Trophoblast cell (in vitro differentiated cells and primary cell): Measurements from ENCODE around the gene FMNL1.

Source experiments
- DNase-seq, 2 donors: peaks; one replicate each; pipeline ENCODE4 v3.0.0-alpha.2; 2016
- H2AFZ ChIP-seq: 2 replicates; pipeline ENCODE4 v1.6.1; 2013; ENCODE audit warnings: low read length, moderate library complexity, mild to moderate bottlenecking; ENCODE audit not compliant: insufficient read depth, poor library complexity
- H2AK5ac ChIP-seq: 2 replicates; pipeline ENCODE4 v1.6.1; 2013; ENCODE audit warnings: mild to moderate bottlenecking, low read length
- H2BK120ac ChIP-seq: 2 replicates; pipeline ENCODE4 v1.6.1; 2013; ENCODE audit warnings: low read length, mild to moderate bottlenecking, moderate library complexity; ENCODE audit not compliant: insufficient read depth, poor library complexity
- H2BK12ac ChIP-seq: 2 replicates; pipeline ENCODE4 v1.6.1; 2013; ENCODE audit warnings: mild to moderate bottlenecking, low read length, moderate library complexity
- H2BK5ac ChIP-seq: 2 replicates; pipeline ENCODE4 v1.6.1; 2013; ENCODE audit warnings: low read length, low read depth, moderate library complexity, mild to moderate bottlenecking; ENCODE audit not compliant: poor library complexity
- H3K14ac ChIP-seq: 2 replicates; pipeline ENCODE4 v1.6.1; 2013; ENCODE audit warnings: mild to moderate bottlenecking, low read length
- H3K18ac ChIP-seq: 2 replicates; pipeline ENCODE4 v1.6.1; 2013; ENCODE audit warnings: mild to moderate bottlenecking, low read length
- H3K23ac ChIP-seq: 2 replicates; pipeline ENCODE4 v1.6.1; 2013; ENCODE audit warnings: low read length
- H3K27ac ChIP-seq: 2 replicates; pipeline ENCODE4 v1.5.1; 2013; ENCODE audit warnings: low read depth, mild to moderate bottlenecking, inconsistent platforms, low read length, moderate library complexity
- H3K27me3 ChIP-seq: 2 replicates; pipeline ENCODE4 v1.6.1; 2013; ENCODE audit warnings: inconsistent platforms, mild to moderate bottlenecking, low read length, moderate library complexity; ENCODE audit not compliant: insufficient read depth
- H3K36me3 ChIP-seq, 2 experiments: 1 replicate in 1 of 2; 2 replicates in 1 of 2; pipeline ENCODE4 v1.6.1; 2013; ENCODE audit warnings: low read length in 2 of 2, mild to moderate bottlenecking in 2 of 2, moderate library complexity in 1 of 2; ENCODE audit not compliant: insufficient read depth in 2 of 2, control insufficient read depth in 1 of 2
- H3K4ac ChIP-seq: 2 replicates; pipeline ENCODE4 v1.6.1; 2013; ENCODE audit warnings: low read depth, mild to moderate bottlenecking, low read length, moderate library complexity
- H3K4me1 ChIP-seq, 2 experiments: 1 replicate in 1 of 2; 2 replicates in 1 of 2; pipeline ENCODE4 v1.6.1; 2013; ENCODE audit warnings: low read length in 2 of 2, mild to moderate bottlenecking in 2 of 2, moderate library complexity in 1 of 2; ENCODE audit not compliant: insufficient read depth in 2 of 2, control insufficient read depth in 1 of 2
- H3K4me2 ChIP-seq: 2 replicates; pipeline ENCODE4 v1.6.1; 2013; ENCODE audit warnings: inconsistent platforms, mild to moderate bottlenecking, low read length, moderate library complexity
- H3K4me3 ChIP-seq: 2 replicates; pipeline ENCODE4 v1.5.1; 2013; ENCODE audit warnings: mild to moderate bottlenecking, low read depth, low read length, inconsistent platforms
- H3K79me1 ChIP-seq: one replicate; pipeline ENCODE4 v1.6.1; 2013; ENCODE audit warnings: low read length
- H3K79me2 ChIP-seq: 2 replicates; pipeline ENCODE4 v1.6.1; 2013; ENCODE audit warnings: low read length, mild to moderate bottlenecking; ENCODE audit not compliant: control insufficient read depth, insufficient read depth, poor library complexity
- H3K9ac ChIP-seq: 2 replicates; pipeline ENCODE4 v1.6.1; 2013; ENCODE audit warnings: mild to moderate bottlenecking, low read length
- H3K9me3 ChIP-seq: 2 replicates; pipeline ENCODE4 v1.6.1; 2013; ENCODE audit warnings: low read depth, mild to moderate bottlenecking, control low read depth, inconsistent platforms, low read length; ENCODE audit not compliant: insufficient read depth
- H4K12ac ChIP-seq: 2 replicates; pipeline ENCODE4 v1.6.1; 2013; ENCODE audit warnings: low read depth, mild to moderate bottlenecking, low read length, moderate library complexity
- H4K8ac ChIP-seq: 2 replicates; pipeline ENCODE4 v1.6.1; 2013; ENCODE audit warnings: low read depth, mild to moderate bottlenecking, low read length, moderate library complexity
- H4K91ac ChIP-seq: one replicate; pipeline ENCODE4 v1.6.1; 2013; ENCODE audit warnings: low read depth, mild to moderate bottlenecking, low read length, moderate library complexity
- WGBS: extraction: QIAGEN DNeasy Blood & Tissue Kit; methylation state at CpG from one replicate; pipeline ENCODE4 v1.1.7; 2013; ENCODE audit warnings: missing lambda C conversion rate; ENCODE audit not compliant: insufficient read length, insufficient coverage; ENCODE audit errors: extremely low coverage; 5-methylcytosine and 5-hydroxymethylcytosine counted together

Gene FMNL1

GRCh38 chr17:45223539-45224528, 2.1 kb downstream of the FMNL1 start:
- Histone ChIP-seq H2AFZ (no peak overlapping the region), H3K79me2 (no peaks in the 10 kb centered on the region), H2AK5ac (no peak overlapping the region), H4K91ac (no peak overlapping the region), H2BK5ac (no peak overlapping the region), H2BK12ac (no peak overlapping the region), H3K4me1 (peaks cover 7 to 8% of the 10 kb centered on the region in 2 experiments), H3K4ac (no peak overlapping the region), H4K12ac (no peak overlapping the region), H4K8ac (no peak overlapping the region), H3K36me3 (no peaks in the 10 kb centered on the region), H3K4me3 (no peak overlapping the region), H2BK120ac (no peak overlapping the region), H3K9me3 (peaks cover 3% of the 10 kb centered on the region), H3K18ac (no peak overlapping the region), H3K23ac (no peak overlapping the region), H3K9ac (no peak overlapping the region), H3K14ac (no peak overlapping the region), H3K79me1 (no peaks in the 10 kb centered on the region), H3K27ac (no peak overlapping the region), H3K4me2 (no peak overlapping the region), H3K27me3 (peaks cover 40% of the 10 kb centered on the region)
- no peak for DNase-seq
- no CpG with 5 or more reads among the region's 12 CpGs for WGBS

DNA sequence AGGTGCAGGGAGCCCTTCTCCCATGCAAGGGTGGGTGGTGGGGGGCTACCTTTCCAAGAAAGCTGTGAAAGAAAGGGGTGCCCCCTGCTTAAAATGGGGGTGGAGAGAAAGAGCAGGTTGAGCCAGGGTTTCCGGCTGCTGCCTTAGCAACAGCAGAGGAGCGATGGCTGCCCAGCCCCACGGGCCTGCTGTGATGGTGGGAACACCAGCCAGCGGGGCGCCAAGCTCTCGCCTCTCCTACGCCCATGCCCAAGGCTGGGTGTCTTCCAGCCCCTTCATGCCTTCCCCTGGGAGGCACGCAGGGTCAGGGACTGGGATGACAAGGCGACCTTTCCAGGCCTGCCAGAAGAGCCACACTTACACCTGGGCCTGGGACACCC, 3.0 kb downstream of the FMNL1 start:
- Histone ChIP-seq H3K27me3 (peaks cover 40% of the 10 kb centered on the region), H3K4ac (no peak overlapping the region), H3K4me3 (no peak overlapping the region), H4K12ac (no peak overlapping the region), H3K79me1 (no peaks in the 10 kb centered on the region), H3K14ac (no peak overlapping the region), H4K8ac (no peak overlapping the region), H3K4me2 (no peak overlapping the region), H3K36me3 (no peaks in the 10 kb centered on the region), H2BK5ac (no peak overlapping the region), H2AK5ac (no peak overlapping the region), H3K4me1 (peaks cover 13 to 16% of the 10 kb centered on the region in 2 experiments), H3K9ac (no peak overlapping the region), H2AFZ (no peak overlapping the region), H3K9me3 (peaks cover 3% of the 10 kb centered on the region), H4K91ac (no peak overlapping the region), H3K23ac (no peak overlapping the region), H3K18ac (no peak overlapping the region), H2BK12ac (no peak overlapping the region), H3K27ac (no peak overlapping the region), H3K79me2 (no peaks in the 10 kb centered on the region), H2BK120ac (no peak overlapping the region)
- no peak for DNase-seq
- WGBS, result no CpG with 5 or more reads among the region's 9 CpGs

DNA sequence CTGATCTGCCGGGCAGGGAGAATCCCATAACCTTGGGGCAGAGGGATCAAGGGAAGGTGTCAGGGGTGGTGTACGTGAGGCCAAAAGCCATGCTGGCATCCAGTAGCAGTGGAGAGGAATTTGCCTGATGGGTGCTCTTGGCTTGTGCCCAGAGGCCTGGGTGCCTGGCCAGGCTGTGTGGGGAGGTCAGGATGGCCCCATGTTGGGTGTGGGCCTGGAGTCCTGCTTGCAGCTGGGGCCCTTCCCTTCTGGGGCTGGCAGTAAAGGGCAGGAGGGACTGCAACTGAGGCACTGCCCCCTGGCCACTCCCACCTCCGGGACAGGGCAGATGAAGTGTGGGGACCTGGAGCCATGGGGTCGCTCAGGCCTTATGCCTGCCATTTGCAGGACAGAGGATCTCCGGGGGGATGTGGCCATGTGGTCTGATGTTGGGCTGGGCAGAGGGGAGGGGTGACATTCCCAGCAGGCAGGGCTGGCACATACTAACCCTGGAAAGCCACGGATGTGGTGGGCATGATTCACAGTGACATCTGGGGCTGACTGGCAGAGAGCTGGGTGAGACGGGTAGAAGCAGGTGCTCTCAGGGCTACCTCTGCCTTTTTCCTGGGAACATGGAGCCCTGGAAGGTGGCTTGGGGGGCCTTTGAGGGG, 3.5 kb downstream of the FMNL1 start:
- Histone ChIP-seq H2BK5ac (no peak overlapping the region), H3K27me3 (peaks cover 36% of the 10 kb centered on the region), H3K23ac (no peak overlapping the region), H3K36me3 (no peaks in the 10 kb centered on the region), H4K12ac (no peak overlapping the region), H3K27ac (no peak overlapping the region), H3K14ac (no peak overlapping the region), H3K18ac (no peak overlapping the region), H3K79me1 (no peaks in the 10 kb centered on the region), H2BK120ac (no peak overlapping the region), H3K4me3 (no peak overlapping the region), H4K91ac (no peak overlapping the region), H2AFZ (no peak overlapping the region), H3K4ac (no peak overlapping the region), H2BK12ac (no peak overlapping the region), H3K4me2 (no peak overlapping the region), H3K9me3 (peaks cover 3% of the 10 kb centered on the region), H3K79me2 (no peaks in the 10 kb centered on the region), H3K9ac (no peak overlapping the region), H4K8ac (no peak overlapping the region), H2AK5ac (no peak overlapping the region), H3K4me1 (peaks cover 13 to 20% of the 10 kb centered on the region in 2 experiments)
- DNase-seq, result no peak
- whole genome bisulfite sequencing, result no CpG with 5 or more reads among the region's 7 CpGs

GRCh38 chr17:45225964-45226530, 4.4 kb downstream of the FMNL1 start:
- Histone ChIP-seq H3K9ac (no peak overlapping the region), H3K4me2 (no peak overlapping the region), H2BK120ac (no peak overlapping the region), H2AFZ (no peak overlapping the region), H2AK5ac (no peak overlapping the region), H3K79me1 (no peaks in the 10 kb centered on the region), H4K91ac (no peak overlapping the region), H2BK12ac (no peak overlapping the region), H3K4me3 (no peak overlapping the region), H3K9me3 (peaks cover 3% of the 10 kb centered on the region), H3K27ac (no peak overlapping the region), H2BK5ac (no peak overlapping the region), H3K4ac (no peak overlapping the region), H3K18ac (no peak overlapping the region), H3K36me3 (no peaks in the 10 kb centered on the region), H3K79me2 (no peaks in the 10 kb centered on the region), H3K23ac (no peak overlapping the region), H4K8ac (no peak overlapping the region), H4K12ac (no peak overlapping the region), H3K4me1 (peaks cover 13 to 20% of the 10 kb centered on the region in 2 experiments), H3K27me3 (peaks cover 28% of the 10 kb centered on the region), H3K14ac (no peak overlapping the region)
- no CpG with 5 or more reads among the region's 11 CpGs for WGBS
- peak in 1 of 2 donors; percentile 21 for DNase-seq
